ENCODE results near the gene RELN. TPM values are rescaled to one million over a fixed set of nuclear protein-coding genes. Genes with fewer than 3 reads are reported as not detected.
"Not testable (repeated sequence)": the region's sequence is repeated elsewhere in the genome, so short reads cannot be mapped to it uniquely, and the experiment has no call there.

Gene RELN
- total RNA-seq, 1 donor from 2014 or later: 0.57 TPM

- no peak for DNase-seq (ENCODE audit: low spot score)
- intact Hi-C loops (cut with DNase I): no loop called here
Observed at GRCh38 chr7:103914147-103914899, 75.1 kb downstream of the RELN start.

- DNase-seq (ENCODE audit: low spot score): no peak
- intact Hi-C loops (cut with DNase I): no loop called here
Observed at GRCh38 chr7:103912891-103913605, 76.4 kb downstream of the RELN start.

- DNase-seq (ENCODE audit: low spot score); intact Hi-C loops (cut with DNase I): not testable (repeated sequence)
Observed at GRCh38 chr7:103911015-103911414, 78.4 kb downstream of the RELN start.

GRCh38 chr7:103905997-103906396, 83.5 kb downstream of the RELN start:
- intact Hi-C loops (cut with DNase I): no loop called here
- DNase-seq (ENCODE audit: low spot score): no peak

- no peak for DNase-seq (ENCODE audit: low spot score)
- intact Hi-C loops (cut with DNase I): no loop called here
Observed at GRCh38 chr7:103902917-103903316, 86.5 kb downstream of the RELN start.

- not testable (repeated sequence) for DNase-seq (ENCODE audit: low spot score)
Observed at GRCh38 chr7:103896826-103897225, 92.6 kb downstream of the RELN start.

GRCh38 chr7:103894656-103895596, 94.5 kb downstream of the RELN start:
- intact Hi-C loops (cut with DNase I): no loop called here

More at GRCh38 chr7:103896826-103897225, 92.6 kb downstream of the RELN start:
- intact Hi-C loops (cut with DNase I): not testable (repeated sequence)

GRCh38 chr7:103893350-103893749, 96.1 kb downstream of the RELN start:
- DNase-seq (ENCODE audit: low spot score): no peak
- intact Hi-C loops (cut with DNase I): no loop called here

More at GRCh38 chr7:103894656-103895596, 94.5 kb downstream of the RELN start:
- no peak for DNase-seq (ENCODE audit: low spot score)

- no peak for DNase-seq (ENCODE audit: low spot score)
- intact Hi-C loops (cut with DNase I): no loop called here
Observed at GRCh38 chr7:103889451-103889850, 100.0 kb downstream of the RELN start.

- intact Hi-C loops (cut with DNase I): no loop called here
- no peak for DNase-seq (ENCODE audit: low spot score)
Observed at GRCh38 chr7:103888603-103889153, 100.8 kb downstream of the RELN start.

GRCh38 chr7:103887853-103888602, 101.4 kb downstream of the RELN start:
- intact Hi-C loops (cut with DNase I): no loop called here
- no peak for DNase-seq (ENCODE audit: low spot score)

- no peak for DNase-seq (ENCODE audit: low spot score)
- intact Hi-C loops (cut with DNase I): no loop called here
Observed at GRCh38 chr7:103887050-103887449, 102.4 kb downstream of the RELN start.

GRCh38 chr7:103879928-103880600, 109.4 kb downstream of the RELN start:
- DNase-seq (ENCODE audit: low spot score): no peak
- intact Hi-C loops (cut with DNase I): no loop called here

- no peak for DNase-seq (ENCODE audit: low spot score)
- intact Hi-C loops (cut with DNase I): no loop called here
Observed at GRCh38 chr7:103879411-103879810, 110.0 kb downstream of the RELN start.

GRCh38 chr7:103877565-103877964, 111.9 kb downstream of the RELN start:
- no peak for DNase-seq (ENCODE audit: low spot score)
- intact Hi-C loops (cut with DNase I): no loop called here

- DNase-seq (ENCODE audit: low spot score): no peak
- intact Hi-C loops (cut with DNase I): no loop called here
Observed at GRCh38 chr7:103875718-103876117, 113.7 kb downstream of the RELN start.

- intact Hi-C loops (cut with DNase I): no loop called here
- DNase-seq (ENCODE audit: low spot score): no peak
Observed at GRCh38 chr7:103871473-103871872, 118.0 kb downstream of the RELN start.

- intact Hi-C loops (cut with DNase I): no loop called here
Observed at GRCh38 chr7:103870664-103871063, 118.8 kb downstream of the RELN start.

More at GRCh38 chr7:103870664-103871063, 118.8 kb downstream of the RELN start:
- no peak for DNase-seq (ENCODE audit: low spot score)

Measured in cardiac septum (tissue), 1 donor.